Hepatocyte (in vitro differentiated cells): ENCODE data around the gene OBSCN.

ENCODE experiments used
- EZH2 ChIP-seq: fragments of 200-600 bp; sonication (generic); IDR thresholded peaks from 2 replicates; pipeline ENCODE4 v1.6.1; 2016; ENCODE audit warnings: antibody characterized with exemption, mild to moderate bottlenecking, borderline replicate concordance
- EZH2phosphoT487 ChIP-seq: fragments of 200-600 bp; sonication (generic); IDR thresholded peaks from one replicate; pipeline ENCODE4 v1.6.1; 2018; ENCODE audit warnings: antibody characterized with exemption, mild to moderate bottlenecking, low read depth, moderate library complexity; ENCODE audit not compliant: unreplicated experiment, severe bottlenecking
- TF ChIP-seq, protein P1 (sequence below): fragments of 200-600 bp; sonication (generic); IDR thresholded peaks from 2 replicates; pipeline ENCODE4 v1.5.1; 2016; ENCODE audit warnings: antibody characterized with exemption, mild to moderate bottlenecking; ENCODE audit not compliant: poor library complexity

DNA sequence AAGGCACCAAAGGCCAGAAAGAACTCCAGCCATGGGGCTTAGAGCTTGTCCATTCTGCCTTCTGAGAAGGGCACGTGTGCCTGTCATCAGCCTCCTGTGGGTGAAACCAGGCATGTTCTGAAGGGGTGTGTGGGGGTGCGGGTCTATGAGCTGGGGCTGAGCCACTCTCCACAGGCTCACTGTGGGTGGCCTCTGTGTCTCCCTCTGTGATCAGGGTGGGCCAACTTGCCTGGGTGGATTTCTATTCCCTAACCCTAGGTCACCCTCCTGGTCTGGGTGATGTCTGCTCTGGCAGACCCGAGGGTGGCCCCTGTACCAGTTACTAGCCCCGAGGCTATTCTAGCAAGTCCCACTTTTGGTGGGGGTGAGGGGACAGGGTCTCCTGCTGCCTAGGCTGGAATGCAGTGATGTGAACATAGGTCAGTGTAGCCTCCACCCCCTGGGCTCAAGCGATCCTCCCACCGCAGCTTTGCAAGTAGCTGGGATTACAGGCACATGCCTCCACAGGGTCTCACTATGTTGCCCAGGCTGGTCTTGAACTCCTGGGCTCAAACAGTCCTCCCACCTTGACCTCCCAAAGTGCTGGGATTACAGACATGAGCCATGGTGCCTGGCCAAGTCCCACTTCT, 104.4 kb downstream of the OBSCN start:
- TF ChIP-seq, protein P1, sequence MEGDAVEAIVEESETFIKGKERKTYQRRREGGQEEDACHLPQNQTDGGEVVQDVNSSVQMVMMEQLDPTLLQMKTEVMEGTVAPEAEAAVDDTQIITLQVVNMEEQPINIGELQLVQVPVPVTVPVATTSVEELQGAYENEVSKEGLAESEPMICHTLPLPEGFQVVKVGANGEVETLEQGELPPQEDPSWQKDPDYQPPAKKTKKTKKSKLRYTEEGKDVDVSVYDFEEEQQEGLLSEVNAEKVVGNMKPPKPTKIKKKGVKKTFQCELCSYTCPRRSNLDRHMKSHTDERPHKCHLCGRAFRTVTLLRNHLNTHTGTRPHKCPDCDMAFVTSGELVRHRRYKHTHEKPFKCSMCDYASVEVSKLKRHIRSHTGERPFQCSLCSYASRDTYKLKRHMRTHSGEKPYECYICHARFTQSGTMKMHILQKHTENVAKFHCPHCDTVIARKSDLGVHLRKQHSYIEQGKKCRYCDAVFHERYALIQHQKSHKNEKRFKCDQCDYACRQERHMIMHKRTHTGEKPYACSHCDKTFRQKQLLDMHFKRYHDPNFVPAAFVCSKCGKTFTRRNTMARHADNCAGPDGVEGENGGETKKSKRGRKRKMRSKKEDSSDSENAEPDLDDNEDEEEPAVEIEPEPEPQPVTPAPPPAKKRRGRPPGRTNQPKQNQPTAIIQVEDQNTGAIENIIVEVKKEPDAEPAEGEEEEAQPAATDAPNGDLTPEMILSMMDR: no peak
- TF ChIP-seq EZH2: no peak
- TF ChIP-seq EZH2phosphoT487: no peak
